ENCODE results near the gene BCOR. TPM values are rescaled to one million over a fixed set of nuclear protein-coding genes. Genes with fewer than 3 reads are reported as not detected.

The BCOR gene
- total RNA-seq, 2 donors from 2014 or later, result 10.8 to 21.6 TPM

DNA sequence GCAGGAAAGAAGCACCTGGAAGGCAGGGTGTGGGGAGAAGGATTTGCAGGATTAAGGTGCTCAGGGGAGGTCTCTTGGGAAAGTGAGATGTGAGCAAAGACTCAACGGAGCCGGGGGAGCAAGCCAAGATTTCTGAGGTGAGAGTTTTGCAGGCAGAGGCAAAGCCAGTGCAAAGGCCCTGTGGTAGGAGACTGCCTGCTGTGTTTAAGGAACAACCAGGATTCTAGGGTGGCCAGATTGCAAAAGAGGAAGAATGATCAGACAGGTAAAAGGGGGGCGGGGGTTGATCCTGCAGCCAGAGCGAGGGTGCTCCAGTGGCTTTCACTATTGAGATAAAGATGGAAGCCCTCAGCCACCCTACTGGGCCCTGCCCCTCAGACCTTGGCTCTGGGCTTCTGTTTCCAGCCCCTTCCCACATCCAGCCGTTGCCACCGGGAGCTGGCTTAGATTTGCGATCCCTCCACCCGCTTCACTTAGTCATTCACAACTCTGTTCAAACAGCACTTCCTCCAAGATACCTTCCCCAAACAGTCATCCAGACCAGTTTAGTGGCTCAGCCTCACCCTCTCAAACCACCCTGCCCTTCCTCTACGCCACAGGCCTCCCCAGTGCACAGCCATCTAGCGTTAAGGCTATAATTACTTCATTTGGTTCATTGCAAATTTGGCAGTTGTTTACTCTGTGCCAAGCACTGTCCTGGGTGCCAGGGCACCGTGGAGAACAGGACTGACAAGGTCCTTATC lies 23.3 kb upstream of the BCOR start:
- intact Hi-C loops (cut with DNase I), result no loop called here
- ATAC-seq, result no peak
- DNase-seq, result no peak

DNA sequence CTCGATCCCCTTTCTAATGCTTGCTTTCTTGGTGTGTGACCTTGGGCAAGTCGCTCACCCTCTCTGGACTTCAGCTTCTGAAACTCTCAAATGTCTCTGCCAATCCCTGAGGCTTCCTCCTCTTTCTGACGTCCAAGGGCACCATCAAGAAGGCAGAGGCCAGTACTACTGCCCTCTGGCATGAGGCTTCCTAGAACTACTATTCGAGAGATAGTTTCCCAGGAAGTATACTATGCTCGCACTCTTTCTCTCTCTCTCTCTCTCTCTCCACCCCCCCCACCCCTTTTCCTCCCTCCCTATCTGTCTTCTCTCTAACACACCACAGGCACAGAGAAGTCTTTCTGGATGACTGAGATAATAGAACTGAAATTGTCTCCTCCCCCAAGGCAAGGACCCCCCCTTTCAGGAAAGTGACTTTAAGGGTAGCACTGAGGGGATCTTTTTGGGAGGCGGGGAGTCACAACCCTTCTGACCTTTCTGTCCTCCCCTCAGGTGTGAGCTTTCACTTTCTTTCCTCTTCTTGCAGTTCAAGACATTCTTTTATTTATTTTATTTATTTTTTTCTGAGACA lies 20.0 kb upstream of the BCOR start:
- DNase-seq (no peak), ATAC-seq (no peak)
- intact Hi-C loops (cut with DNase I), result no loop called here

DNA sequence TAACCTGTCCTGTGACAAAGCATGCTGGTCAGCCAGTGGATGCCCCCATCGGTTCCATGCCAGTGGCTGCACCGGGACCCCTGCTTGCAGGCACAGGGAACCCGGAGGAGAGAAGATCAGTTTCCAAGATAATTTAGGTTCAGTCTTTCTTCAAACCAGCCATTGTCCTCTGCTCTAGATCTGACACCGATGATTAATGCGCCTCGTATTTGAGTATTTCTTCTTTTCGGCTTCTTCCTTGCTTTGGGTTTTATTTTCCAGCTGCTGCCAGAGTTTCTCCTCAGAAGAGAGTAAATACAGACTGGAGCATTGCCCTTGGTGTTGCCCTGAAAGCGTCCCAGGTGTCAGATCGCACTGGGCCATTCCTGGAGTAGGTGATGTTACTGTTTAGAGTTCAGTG lies 19.2 kb upstream of the BCOR start:
- DNase-seq, result no peak
- intact Hi-C loops (cut with DNase I), result no loop called here
- no peak for ATAC-seq

DNA sequence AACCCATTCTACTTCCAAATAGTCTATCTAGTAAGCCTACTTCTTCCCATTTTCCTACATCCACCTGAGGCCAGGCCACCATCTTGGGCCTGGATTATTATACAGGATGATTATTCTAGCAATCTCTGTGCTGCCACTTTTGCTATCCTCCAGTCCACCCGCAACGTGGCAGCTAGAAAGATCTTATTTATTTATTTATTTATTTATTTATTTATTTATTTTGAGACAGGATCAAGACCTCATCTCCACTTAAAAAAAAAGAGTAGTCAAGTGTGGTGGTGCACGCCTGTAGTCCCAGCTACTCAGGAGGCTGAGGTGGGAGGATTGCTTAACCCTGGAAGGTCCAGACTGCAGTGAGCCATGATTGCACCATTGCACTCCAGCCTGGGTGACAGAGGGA lies 15.2 kb upstream of the BCOR start:
- no peak for DNase-seq
- intact Hi-C loops (cut with DNase I), result no loop called here
- no peak for ATAC-seq

DNA sequence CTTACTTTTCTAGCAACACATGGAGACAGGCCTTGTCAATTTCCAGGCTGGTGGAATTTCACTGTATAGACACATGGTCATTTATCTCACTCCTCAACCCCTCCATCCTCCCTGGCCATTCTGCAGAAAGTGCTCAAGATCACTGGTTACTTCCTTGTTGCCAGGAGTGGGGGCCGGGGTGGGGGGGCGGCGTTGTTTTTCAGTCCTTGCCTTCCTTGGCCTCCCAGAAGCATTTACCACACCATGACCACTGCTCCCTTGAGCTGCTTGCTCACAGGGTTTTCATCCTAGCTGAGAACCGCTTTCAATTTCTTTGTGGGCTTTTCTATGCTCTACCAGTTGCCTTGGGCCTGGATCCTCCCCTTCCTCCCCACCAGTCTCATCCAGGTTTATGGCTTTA lies 14.1 kb upstream of the BCOR start:
- DNase-seq (no peak), ATAC-seq (no peak)
- intact Hi-C loops (cut with DNase I), result no loop called here

DNA sequence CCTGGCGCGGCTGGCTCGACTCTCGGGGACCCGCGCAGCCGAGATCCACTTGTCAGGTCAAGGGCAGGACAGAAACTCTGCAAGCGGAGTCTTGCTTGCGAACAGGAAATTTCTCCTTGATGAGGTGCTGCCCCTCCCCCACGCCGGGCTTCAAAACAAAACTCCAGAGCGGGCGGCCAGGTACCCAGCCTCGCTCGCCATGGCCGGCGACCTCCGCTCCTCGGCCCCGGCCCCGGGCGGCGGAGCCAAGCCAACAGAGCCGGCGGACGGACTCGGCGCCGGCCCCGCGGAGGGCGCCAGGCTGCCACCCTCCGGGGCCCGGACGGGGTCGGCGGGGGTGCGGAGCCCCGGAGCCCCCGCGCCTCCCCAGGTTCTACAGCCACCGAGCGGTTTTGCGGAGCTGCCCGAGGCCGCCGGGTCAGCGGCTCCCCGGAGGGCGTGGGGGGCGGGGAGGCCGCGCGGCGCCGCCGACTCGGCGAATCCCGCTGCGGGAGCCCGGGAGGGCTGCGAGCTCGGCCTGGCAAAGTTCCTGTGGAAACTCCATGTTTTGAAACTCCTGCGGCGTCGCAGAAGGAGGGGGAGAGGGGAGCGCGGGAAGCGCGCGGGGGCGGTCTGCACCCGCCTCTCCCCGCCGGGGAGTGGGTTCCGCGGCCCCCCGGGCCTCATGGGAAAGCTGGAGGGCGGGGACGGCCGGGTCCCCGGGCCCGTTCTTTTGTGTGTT lies 11.7 kb upstream of the BCOR start:
- DNase-seq, result peak; percentile 70
- peak; percentile 2 to 16 for ATAC-seq
- intact Hi-C loops (cut with DNase I), result loop anchor here (5.0 kb wide), 2 partner anchors 43 to 48 kb away; no protein-coding TSS in a partner anchor

DNA sequence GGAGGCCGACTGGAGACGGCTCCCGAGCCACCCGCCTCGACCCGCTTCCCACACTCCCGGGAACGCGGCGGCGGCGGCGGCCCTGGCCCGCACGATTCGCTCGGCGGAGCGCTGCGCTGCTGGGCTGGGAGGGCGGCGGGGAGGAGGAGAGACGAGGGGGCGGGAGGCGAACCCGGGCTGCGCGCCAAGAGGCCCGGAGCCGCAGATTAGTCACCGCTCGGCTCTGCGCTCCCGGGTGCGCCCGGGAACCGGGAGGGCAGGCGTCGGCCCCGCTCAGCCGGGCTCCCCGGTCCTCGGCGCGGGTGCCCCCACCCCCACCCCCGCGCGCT lies 11.2 kb upstream of the BCOR start:
- intact Hi-C loops (cut with DNase I), result loop anchor here (5.0 kb wide), 2 partner anchors 43 to 48 kb away; no protein-coding TSS in a partner anchor

DNA sequence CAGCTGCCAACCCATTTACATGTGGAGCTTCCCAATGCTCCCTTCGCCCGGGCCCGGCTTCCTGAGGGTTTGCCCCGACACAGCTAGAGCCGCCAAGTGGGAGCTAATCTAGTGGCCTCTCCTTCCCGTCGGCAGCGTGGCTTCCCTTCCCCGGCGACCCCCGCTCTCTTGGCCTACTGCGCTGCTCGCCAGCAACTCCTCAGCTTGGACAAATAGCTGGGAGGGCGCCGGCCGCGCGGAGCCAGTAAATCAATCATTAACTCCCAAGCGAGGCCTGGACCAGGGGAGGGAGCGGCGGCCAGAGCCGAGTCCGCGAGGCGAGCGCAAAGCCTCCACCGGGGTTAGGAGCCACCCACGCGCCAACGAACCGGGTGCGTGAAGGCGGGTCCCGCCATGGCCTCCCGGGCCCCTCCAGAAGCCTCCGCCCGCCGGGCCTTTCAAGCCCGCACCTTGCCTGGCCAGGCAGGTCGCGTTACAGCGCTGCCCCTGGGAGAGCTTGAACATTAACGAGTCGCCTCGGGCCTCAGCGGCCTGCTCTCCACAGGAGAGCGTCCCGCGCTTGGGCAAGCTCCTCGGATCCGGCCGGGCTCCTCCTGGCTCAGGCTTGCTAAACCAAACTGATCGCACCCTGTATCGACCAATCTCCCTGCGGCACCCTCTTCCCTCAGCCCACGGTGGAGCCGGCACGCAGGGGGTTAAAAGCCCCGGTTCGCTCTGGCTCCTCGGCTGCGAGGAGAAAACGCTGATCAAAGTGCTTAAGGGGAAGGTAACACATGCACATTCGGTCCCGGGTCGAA lies 10.6 kb upstream of the BCOR start:
- intact Hi-C loops (cut with DNase I), result loop anchor here (5.0 kb wide), 2 partner anchors 44 to 49 kb away; no protein-coding TSS in a partner anchor
- DNase-seq, result peak; percentile 56
- ATAC-seq, result no peak

More for the DNA sequence above, 11.2 kb upstream of the BCOR start:
- ATAC-seq (peak; percentile 51 to 71), DNase-seq (peak; percentile 84)

DNA sequence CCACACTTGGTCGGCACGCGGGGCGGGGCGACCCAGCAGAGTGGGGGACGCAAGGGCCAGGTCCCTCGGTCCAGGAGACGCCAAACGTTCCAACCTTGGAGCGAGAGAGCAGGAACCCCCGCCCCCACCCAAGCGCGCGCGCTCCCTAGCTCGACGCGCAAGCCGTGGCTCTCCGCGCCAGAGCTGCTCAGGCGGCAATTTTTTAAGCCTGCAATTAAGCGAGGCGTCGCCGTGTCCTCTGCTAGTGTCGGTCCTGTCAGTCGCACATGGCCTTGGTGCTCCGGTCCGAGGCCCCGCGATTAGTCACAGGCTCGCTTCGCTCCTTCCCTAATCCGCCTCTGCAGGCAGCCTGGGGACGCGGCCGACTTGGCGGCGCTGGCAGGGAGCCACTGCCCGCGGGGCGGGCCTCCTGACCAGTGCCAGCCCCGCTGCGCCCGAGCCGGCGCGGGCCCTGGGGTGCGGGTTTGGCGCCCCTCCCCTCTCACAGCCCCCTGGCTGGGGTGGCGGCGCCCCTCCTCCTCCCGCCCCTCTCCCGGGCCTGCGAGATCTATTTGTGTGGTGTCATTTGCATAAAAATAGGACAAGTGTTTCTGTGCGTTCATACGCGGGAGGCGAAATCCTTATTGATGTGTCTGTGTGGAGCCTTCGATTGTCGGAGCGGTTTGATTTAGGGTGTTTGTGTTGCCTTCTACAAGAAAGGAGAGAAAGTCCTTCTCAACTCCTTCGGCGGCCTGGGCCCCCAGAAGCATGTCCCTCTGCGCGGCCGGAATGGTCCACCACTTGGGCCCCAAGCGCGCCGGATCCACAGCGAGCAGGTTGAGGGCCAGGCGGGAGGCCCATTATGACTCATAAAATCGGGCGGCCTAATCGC lies 9.8 kb upstream of the BCOR start:
- ATAC-seq (peak; percentile 6 to 40), DNase-seq (peak; percentile 77)
- intact Hi-C loops (cut with DNase I), result loop anchor here (5.0 kb wide), 2 partner anchors 45 to 50 kb away; no protein-coding TSS in a partner anchor

DNA sequence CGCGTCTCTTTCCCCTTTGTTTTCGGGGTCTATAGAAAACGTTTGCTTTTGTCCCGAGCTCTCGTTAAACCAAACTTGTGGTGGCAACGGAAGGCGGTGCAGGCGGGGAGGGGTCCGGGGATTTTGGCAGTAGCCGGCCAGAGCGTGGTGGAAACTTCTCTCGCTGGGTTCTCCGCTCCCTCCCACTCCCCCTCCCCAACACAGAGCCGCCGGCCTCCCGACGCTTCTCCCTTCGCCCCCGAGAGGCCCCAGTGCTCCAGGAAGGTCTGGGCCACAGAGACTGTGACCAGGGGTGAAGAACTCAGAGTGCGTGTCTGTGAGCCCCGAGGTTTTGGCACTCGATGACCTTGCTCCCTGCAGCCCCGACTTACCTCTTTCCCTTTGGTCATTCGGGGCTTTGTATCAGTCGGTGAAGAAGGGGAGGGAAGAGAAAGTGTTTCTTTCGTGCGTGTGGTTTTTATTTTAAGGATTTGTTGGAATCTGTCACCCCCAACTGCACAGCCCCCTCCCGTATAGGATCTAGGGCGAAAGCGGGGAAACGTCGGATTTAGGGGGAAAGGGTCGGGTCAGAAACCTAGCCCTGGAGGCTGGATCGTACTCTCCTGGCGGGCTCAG lies 9.0 kb upstream of the BCOR start:
- intact Hi-C loops (cut with DNase I), result loop anchor here (5.0 kb wide), 2 partner anchors 46 to 51 kb away; no protein-coding TSS in a partner anchor
- DNase-seq (no peak), ATAC-seq (no peak)

DNA sequence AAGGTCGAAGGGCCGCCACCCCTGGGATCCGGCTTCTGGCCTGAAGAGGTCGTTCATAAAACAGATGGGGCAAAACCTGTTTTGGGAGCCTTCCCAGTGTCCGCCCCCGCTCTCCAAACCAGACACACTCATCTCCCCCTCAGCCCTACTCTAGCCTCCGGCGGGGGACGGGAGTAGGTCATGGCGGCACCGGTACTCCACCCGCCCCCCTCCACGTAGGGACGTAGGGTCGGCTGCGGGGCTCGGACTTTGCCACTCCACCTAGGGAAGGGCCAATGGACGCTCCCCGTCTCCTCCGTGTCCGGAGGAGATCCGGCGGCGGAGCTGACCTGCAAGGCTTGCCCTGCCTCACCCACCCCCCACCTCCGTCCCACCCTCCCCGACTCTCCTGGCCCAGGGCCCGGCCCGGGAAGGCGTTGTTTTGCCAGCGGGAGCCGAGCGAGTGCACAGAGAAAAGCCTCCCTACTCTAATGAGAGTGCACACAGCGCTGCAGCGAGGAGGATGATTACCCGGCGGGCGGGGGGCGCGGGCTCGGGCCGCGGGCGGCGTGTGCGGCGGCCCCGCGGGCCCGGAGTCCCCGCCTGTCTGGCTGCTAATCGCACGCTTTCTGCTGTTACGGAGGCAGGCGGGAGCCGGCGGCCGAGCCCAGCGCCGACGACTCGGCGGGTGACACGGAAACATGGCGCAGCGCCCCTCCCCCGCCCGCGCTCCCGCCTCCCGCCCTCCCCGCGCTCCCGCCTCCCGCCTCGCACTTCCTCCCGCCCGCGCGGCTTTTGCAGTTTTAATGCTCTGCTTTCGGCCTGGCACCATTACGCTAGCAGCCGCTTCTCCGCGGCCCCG lies 8.3 kb upstream of the BCOR start:
- DNase-seq, result peak; percentile 71
- intact Hi-C loops (cut with DNase I), result loop anchor here (5.0 kb wide), 2 partner anchors 46 to 51 kb away; no protein-coding TSS in a partner anchor
- ATAC-seq, result peak; percentile 24 to 46

DNA sequence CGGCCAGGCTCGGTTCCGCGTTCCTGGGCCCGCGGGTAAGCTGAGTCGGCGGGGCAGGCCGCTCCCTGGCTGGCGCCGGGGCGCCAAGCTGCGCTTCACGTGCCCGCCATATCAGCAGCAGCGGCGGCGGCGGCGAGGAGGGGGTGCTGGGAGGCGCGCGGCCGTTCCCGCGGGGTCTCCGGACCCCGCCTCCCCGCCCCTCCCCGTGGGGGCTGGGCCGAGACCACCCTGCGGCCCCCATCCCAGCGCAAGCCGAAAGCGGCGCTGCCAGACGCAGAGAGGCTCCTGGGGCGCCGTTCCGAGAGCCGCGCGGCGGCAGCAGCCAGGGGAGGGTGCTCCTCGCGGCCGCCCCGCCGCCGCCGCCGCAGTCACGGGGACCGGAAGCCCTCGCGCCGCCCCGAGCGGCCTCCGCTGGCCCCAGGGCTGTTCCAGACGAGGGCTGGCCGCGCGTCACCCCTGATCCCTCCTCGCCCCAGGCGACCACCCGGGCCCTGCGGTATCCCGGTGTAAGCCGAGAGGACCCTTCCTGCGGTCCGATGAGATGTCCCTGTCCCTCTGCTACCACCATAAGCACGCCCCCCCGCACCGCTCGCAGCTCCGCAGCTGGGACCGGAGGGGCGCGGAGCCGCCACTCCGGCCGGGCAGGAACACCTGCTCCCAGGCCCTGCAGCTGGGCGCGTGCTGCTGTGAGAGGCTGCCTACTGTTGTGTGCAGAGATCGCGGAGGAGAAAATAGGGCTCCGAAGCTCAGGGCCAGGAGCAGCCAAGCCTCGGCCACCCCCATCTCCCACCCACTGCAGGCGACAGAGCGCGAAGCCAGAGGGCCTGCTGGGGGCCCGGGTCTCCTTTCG lies 7.5 kb upstream of the BCOR start:
- ATAC-seq, result peak; percentile 48 to 52
- DNase-seq, result no peak
- intact Hi-C loops (cut with DNase I), result loop anchor here (5.0 kb wide), 2 partner anchors 47 to 52 kb away; no protein-coding TSS in a partner anchor

DNA sequence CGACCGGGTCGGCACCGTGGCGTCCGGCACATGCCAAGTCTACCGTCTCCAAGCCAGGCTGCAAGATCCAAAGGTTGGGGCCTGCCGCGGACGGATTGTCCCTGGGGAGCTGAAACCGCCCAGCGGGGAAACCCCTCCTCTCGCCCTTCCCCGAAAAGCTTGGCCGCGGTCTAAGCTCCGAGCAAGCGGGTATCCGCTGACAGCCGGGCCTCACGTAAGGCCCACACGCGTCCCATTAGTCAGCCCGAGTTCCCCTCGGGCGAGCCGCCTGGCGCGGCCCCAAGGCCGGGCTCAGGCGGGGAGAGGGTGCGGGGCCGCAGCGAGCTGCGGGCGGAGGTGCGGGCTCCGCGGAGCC lies 6.8 kb upstream of the BCOR start:
- peak; percentile 72 for DNase-seq
- peak; percentile 11 to 23 for ATAC-seq
- intact Hi-C loops (cut with DNase I), result no loop called here

DNA sequence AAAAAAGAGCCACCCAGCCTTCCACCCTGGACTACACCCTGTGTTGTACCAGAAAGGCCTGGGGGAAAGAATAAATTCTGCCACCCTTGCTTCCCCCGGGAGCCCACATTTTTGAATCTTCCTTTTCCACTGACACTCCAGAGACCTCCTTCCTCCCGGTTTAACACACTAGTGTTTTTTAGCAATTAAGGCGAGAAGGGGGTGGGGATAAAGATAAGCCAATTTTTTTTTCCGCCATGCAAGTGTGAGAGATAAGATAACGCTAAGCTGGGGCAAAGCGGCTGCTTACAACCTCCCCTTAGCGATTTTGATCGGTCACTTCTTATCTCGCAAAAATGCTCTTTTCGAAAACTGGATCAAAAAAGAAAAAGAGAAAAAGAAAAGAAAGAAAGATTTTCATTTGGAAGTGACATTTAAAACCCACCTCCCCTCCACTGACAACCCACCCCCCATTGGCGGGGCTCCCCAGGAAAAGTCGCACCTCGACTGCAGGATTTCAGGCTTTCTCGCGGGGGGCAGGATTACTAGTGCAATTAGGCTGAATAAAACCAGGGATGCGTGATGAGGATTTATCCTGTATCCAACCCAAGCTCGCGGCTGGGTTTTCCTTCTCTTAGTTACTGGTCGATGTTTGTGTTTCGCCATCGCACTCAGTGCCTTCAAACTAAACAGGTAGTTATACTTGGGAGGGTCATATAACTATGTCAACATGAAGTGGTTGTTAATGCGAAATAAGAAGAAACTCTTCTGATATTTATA lies 6.0 kb upstream of the BCOR start:
- DNase-seq, result no peak
- intact Hi-C loops (cut with DNase I), result no loop called here
- no peak for ATAC-seq

All from left cardiac atrium (tissue), 4 donors.